GM19452 (cell line): ENCODE data around the gene XNDC1N.
A peak's percentile ranks its signal among the peaks of the same experiment; 100 is the strongest.

ENCODE experiments used
- ATAC-seq: cut with Tn5 transposase; IDR thresholded peaks from one replicate; pipeline ENCODE4 v1.9.1; 2021; ENCODE audit not compliant: unreplicated experiment

Gene XNDC1N

GRCh38 chr11:71927820-71928736 is at the start of gene XNDC1N:
Gene XNDC1N (minus strand): TSS chr11:71928594. CDS start chr11:71923353, 5,241 bp downstream.
- ATAC-seq, result peak; percentile 73

GRCh38 chr11:71977743-71978418 is 49.5 kb upstream of the XNDC1N start:
- ATAC-seq, result no peak

DNA sequence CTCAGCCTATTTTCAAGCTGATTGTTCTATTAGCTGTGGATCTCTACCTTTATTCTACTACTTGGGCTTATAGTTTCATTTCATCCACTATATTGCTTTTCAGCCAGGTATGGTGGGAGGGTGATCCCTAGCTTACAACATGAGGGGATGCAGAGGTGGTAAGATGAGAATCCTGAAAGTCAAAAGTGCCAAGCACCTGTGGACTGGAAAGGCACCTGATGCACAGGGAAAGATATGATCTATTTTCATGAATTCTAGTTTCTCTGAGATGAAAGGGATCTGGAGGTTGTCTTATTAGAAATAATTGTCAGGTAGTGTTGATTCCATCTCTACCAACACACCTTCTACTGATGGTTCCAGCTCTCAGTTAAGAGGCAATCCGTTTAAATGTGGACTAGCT is 48.7 kb upstream of the XNDC1N start:
- ATAC-seq, result no peak

DNA sequence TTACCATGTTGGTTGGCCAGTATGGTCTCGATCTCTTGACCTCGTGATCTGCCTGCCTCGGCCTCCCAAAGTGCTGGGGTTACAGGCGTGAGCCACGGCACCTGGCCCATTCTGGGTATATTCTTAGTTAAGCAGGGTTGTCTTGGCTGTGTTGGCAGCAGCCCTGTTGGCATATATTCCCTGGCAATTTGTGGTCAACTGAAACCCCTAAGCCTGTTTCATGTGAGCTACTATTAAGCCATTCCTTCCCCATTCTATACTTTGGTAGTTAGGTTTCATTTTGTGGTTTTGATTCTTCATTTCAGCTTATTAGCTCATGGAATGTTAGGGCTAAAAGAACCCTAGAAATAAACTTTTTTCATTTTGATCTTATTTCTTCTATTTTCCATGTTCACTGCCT is 48.2 kb upstream of the XNDC1N start:
- ATAC-seq, result no peak

GRCh38 chr11:71971680-71972079 is 43.3 kb upstream of the XNDC1N start:
- ATAC-seq, result no peak

- ATAC-seq, result no peak
Observed at GRCh38 chr11:71964641-71965040, 36.2 kb upstream of the XNDC1N start.

GRCh38 chr11:71963468-71963867 is 35.1 kb upstream of the XNDC1N start:
- ATAC-seq, result no peak

DNA sequence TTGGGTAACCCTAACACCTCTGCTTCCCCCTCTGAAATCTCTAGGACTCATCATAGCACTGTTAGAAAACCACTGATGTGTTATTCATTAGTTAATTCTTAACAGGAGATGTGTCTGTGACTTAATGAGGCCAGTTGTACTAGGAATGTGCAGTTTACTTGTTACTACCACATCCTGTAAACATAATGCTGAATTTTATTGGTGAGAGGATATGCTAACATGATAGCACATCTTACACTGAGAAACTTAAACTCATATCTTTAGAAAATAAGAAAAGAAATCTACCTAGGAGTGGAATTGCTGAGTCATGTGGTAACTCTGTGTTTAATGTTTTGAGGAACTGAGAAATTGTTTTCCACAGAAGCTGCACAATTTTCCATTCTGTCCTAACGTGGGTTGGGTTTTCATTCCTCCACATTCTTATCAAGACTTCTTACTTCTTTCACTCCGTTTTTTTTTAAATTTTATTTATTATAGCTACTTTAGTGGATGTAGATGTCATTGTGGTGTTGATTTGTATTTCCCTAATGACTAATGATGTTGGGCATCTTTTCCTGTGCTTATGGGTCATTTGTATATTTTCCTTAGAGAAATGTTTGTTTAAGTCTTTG is 34.1 kb upstream of the XNDC1N start:
- ATAC-seq, result peak; percentile 83

GRCh38 chr11:71955898-71956456 is 27.6 kb upstream of the XNDC1N start:
- ATAC-seq, result no peak

DNA sequence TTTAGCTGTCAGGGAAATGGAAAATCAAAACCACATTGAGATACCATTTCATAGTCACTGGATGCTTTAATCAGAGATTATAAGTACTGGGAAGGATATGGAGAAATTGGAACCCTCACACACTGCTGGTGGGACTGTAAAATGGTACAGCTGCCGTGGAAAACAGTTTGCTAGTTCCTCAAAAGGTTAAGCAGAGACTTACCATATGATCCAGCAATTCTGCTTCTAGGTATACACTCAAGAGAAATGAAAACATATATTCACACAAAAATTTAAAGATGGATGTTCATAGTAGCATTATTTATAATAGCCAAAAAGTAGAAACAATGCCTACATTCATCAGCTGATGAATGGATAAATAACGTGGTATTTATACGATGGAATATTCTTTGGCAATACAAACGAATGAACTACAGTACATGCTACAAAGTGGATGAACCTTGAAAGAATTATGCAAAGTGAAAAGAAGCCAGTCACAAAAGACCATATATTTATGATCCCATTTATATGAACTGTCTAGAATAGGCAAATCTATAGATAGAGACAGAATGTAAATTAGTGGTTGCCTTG is 23.4 kb upstream of the XNDC1N start:
- no peak for ATAC-seq

GRCh38 chr11:71949034-71949433 is 20.6 kb upstream of the XNDC1N start:
- ATAC-seq, result no peak

GRCh38 chr11:71948314-71949027 is 20.1 kb upstream of the XNDC1N start:
- no peak for ATAC-seq

DNA sequence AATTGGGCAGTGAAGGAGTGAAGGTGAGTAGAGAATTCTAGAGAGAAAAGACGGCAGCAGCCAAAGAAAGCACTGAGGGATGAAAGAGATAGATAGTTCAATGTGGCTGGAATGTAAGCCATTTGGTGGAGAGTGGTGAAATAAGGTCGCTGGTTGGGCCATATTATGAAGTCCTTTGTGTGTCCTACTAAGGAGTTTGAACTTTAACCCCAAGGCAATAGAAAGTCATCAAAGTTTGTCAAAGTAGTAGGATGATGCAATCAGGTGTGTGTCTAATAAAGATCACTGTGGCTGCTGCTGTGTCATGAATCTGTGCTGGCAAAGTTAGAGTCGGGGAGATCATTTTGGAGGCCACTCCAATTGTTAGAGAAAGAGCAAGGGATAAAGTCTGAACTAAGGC is 19.1 kb upstream of the XNDC1N start:
- ATAC-seq, result no peak

- no peak for ATAC-seq
Observed at GRCh38 chr11:71946144-71946571, 17.8 kb upstream of the XNDC1N start.

DNA sequence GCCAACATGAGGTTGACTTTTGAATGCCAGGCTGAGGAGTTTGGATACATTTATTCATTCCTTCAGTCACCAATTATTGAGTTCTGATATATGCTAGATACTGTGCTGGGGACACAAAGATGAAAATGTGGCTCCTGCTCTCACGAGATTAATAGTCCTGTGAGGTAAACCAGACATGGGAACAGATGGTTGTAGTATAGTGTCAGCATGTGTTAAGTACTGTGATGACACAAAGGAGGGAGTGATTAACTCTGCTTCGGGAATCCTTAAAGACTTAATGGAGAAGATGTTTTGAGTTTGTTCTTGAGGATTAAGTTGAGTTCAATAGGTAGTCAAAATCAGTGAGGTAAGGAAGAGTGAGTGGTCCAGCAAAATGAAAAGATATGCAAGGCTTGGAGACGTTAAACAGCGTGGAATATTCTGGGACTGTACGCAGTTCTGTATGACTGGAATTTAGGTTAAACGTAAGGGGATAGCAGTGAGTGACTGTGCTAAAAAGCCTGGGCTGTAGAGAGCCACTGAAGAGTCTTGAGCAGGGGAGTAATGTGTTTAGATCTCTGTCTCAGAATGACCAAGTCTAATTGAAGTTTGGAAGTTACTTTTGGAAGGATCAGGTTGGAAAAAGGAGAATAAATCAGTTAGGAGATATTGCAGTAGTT is 12.3 kb upstream of the XNDC1N start:
- ATAC-seq, result no peak

GRCh38 chr11:71937826-71938225 is 9.4 kb upstream of the XNDC1N start:
- no peak for ATAC-seq

GRCh38 chr11:71936825-71937224 is 8.4 kb upstream of the XNDC1N start:
- ATAC-seq, result no peak

- no peak for ATAC-seq
Observed at GRCh38 chr11:71935338-71935925, 7.0 kb upstream of the XNDC1N start.

GRCh38 chr11:71934213-71934612 is 5.8 kb upstream of the XNDC1N start:
- no peak for ATAC-seq
